ENCODE data around the gene PEBP1.

- TF ChIP-seq RAD51 (IDR thresholded peaks at IDR 0.05) (no peak), TAF1 (IDR thresholded peaks at IDR 0.05; ENCODE audit: borderline replicate concordance, low read depth, low read length) (no peak), CTCF (IDR thresholded peaks at IDR 0.05 in 2 of 3, conservative IDR thresholded peaks at IDR 0.05 in 1 of 3; ENCODE audit: control insufficient read depth in 2 of 3, extremely low read depth in 1 of 3, insufficient read depth in 1 of 3, low read depth in 3 of 3, low read length in 3 of 3) (no peak), MAX (IDR thresholded peaks at IDR 0.05; ENCODE audit: low read depth, low read length) (no peak), PAX8 (IDR thresholded peaks at IDR 0.05) (no peak), POLR2AphosphoS2 (IDR thresholded peaks at IDR 0.05; ENCODE audit: low read depth, low read length) (no peak), BRCA1 (IDR thresholded peaks at IDR 0.05; ENCODE audit: low read depth, low read length) (no peak), CEBPZ (IDR thresholded peaks at IDR 0.05; ENCODE audit: low read depth, low read length) (no peak), CEBPB (IDR thresholded peaks at IDR 0.05; ENCODE audit: borderline replicate concordance in 1 of 2, low read depth in 2 of 2, low read length in 2 of 2) (no peak), WRNIP1 (IDR thresholded peaks at IDR 0.05; ENCODE audit: borderline replicate concordance, low read depth, low read length) (no peak), POLR2AphosphoS5 (IDR thresholded peaks at IDR 0.05; ENCODE audit: low read length) (no peak), POLR2A (IDR thresholded peaks at IDR 0.05; ENCODE audit: low read depth, low read length) (no peak), EZH2 (IDR thresholded peaks at IDR 0.05; ENCODE audit: borderline replicate concordance, control insufficient read depth, low read depth, low read length) (no peak), USF2 (IDR thresholded peaks at IDR 0.05; ENCODE audit: borderline replicate concordance, low read depth, low read length) (no peak)
These were observed 16.5 kb upstream of the PEBP1 start for GRCh38 chr12:118119449-118119879.

Measured in GM12878 (cell line).